Nucleus accumbens (tissue), 56 donors: ENCODE measurements around the gene CALCOCO1.
A peak's percentile ranks its signal among the peaks of the same experiment; 100 is the strongest.
"Not testable (repeated sequence)": the region's sequence is repeated elsewhere in the genome, so short reads cannot be mapped to it uniquely, and the experiment has no call there.

ENCODE experiments used
- DNase-seq, 56 donors: peaks; one replicate each; lab custom pipeline; 2025; lab: John Stamatoyannopoulos, UW

Gene CALCOCO1

DNA sequence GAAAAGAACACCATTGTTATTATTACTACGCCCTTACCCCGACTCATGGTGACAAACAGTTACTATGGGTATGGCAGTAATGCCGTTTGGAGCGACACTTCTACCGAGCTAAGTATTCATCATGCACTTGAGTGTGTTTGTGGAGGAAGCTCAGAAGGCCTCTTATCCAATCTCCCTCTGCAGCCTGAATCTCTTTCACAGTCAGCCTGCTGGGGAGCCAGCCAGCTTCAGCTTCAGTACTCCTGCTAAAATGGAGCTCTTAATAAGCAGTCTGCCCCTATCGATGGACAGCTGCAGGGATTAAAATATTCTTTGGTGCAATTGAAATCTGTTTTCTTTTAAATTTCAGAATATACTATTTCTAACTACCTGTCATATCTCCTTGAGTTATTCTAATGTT, 26.7 kb downstream of the CALCOCO1 start:
- DNase-seq, result peak in 7 of 56 donors; percentile 3 to 43 (median 17)

GRCh38 chr12:53699678-53700025, 27.6 kb downstream of the CALCOCO1 start:
- DNase-seq, result no peak

DNA sequence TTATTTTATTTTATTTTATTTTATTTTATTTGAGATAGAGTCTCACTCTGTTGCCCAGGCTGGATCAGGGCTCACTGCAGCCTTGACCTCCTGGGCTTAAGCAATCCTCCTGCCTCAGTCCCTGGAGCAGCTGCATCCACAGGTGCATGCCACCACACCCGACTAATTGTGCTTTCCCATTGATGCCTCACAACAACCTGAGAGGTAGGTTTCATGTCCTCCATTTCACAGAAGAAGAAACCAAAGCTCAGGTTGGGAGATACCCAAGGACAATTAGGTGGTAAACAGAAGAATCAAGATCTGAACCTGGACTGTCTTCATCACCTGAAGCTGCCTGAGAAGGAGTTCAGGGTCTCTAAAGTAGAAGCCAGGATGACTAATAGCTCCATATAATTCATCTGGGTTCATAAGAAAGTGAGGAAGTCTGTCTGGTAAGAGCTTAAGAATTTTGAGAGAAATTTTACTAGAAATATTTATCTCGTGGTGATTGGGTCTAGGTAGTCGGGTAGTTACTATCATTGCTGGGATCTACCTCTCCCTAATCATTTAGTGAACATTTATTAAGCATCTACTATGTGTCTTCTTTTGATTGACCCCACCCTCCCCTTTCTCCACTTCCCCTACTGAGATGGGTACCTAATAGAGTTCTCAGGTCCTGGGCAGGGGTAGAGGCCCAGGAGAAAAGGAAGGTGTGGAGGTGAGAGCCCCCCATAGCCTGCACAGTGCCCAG, 28.1 kb downstream of the CALCOCO1 start:
- no peak for DNase-seq

- no peak for DNase-seq
Observed at GRCh38 chr12:53696655-53697331, 30.5 kb downstream of the CALCOCO1 start.

DNA sequence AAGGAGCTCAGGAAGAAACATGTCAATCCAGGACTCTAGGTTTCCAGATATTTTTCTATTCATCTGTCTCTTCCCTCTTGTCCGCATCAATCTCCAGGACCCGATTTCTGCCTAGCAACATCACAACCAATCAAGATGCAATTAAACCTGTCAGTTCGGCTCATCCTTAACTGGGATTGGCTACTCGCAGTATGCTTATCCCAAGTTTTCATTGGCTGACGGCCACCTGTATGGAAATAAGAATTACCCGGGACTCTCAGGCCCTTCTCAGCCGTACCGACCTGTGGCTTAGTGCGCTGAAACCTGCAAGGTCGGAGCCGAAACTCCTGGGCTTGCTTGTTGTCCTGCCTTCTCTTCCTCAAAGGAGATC, 31.0 kb downstream of the CALCOCO1 start:
- DNase-seq, result peak in 49 of 56 donors; percentile 19 to 90 (median 66)

GRCh38 chr12:53695152-53696145, 31.8 kb downstream of the CALCOCO1 start:
- DNase-seq, result peak in 14 of 56 donors; percentile 8 to 60 (median 22)

GRCh38 chr12:53694756-53695151, 32.5 kb downstream of the CALCOCO1 start:
- no peak for DNase-seq

DNA sequence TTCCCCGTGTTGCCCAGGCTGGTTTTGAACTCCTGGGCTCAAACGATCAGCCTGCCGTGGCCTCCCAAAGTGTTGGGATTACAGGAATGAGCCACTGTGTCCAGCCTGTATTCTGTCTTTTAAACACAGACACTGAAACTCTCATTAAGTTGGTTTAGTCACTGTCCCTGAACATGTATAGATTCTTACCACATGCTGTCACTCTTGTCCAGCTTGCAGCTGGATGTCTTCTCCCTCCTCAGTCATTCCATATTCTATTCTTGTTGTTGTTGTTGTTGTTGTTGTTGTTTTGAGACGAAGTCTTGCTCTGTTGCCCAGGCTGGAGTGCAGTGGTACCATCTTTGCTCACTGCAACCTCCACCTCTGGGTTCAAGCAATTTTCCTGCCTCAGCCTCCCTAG, 39.1 kb downstream of the CALCOCO1 start:
- no peak for DNase-seq

DNA sequence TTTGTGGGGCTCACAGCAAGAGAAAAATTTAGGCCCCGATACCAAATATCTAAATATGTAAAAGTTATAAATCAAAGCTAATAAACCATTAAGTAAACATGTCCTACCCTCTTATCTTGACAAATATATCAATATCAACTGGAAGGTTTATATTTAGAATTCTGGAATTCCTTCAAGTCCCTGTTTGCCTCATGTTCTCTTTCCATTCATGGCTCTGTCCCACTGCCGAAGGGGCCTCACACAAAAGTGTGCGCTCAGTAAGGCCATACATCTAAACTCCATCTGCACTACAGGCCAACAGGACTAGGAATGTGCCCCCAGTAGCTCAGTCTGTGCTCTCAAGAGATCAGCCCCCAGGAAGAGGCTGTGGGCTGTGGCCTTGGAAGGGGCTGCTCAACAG, 40.8 kb downstream of the CALCOCO1 start:
- no peak for DNase-seq

- DNase-seq, result no peak
Observed at GRCh38 chr12:53684654-53685220, 42.5 kb downstream of the CALCOCO1 start.

DNA sequence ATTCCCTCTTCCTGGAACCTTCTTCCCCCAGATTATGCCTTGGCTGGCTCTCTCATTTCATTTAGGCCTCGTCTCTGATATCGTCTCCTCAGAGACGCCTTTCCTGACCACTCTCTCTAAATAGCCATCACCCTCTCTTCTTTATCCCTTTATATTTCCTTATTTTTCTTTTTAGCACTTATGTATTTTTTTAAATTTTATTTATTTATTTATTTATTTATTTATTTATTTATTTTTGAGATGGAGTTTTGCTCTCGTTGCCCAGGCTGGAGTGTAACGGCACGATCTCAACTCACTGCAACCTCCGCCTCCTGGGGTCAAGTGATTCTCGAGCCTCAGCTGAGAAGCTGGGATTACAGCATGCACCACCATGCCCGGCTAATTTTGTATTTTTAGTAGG, 43.3 kb downstream of the CALCOCO1 start:
- DNase-seq, result no peak

DNA sequence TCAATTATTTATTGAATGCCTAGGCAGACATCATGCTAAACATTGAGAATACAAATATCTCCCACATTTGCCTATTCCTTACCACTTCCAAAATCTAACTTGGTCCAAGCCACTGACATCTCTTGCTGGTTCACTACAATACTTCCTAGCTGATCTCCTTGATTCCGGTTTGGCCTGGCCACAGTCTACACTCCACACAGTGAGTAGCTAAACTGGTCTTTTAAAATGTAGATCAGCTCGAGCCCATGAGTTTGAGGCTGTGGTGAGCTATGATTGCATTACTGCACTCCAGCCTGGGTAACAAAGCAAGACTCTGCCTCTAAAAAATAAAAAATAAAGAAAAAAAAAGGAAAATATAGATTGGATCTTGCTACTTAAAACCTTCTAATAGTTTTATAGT, 43.8 kb downstream of the CALCOCO1 start:
- DNase-seq, result no peak

GRCh38 chr12:53680061-53680460, 47.2 kb downstream of the CALCOCO1 start:
- not testable (repeated sequence) for DNase-seq

DNA sequence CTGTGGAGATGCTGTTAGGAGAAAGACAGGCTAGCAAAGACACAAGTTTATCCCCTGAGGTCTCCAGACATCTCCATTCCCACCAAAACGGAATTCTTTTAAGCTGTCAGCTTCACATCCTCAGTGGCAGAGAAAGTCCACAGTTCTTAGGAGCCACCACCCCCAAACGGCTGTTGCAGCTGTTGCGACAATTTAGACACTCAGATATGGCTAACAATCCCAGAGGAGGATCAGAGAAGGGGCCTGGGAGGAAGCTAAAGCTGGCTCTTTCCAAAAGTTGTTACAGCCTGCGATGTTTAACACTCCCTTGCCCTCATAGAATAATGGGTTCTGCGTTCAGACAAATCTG, 49.5 kb downstream of the CALCOCO1 start:
- DNase-seq, result peak in 23 of 56 donors; percentile 22 to 80 (median 52)

- DNase-seq, result peak in 41 of 56 donors; percentile 16 to 80 (median 59)
Observed at GRCh38 chr12:53677016-53677799, 50.0 kb downstream of the CALCOCO1 start.

GRCh38 chr12:53676656-53677015, 50.6 kb downstream of the CALCOCO1 start:
- DNase-seq, result peak in 44 of 56 donors; percentile 20 to 84 (median 70)

DNA sequence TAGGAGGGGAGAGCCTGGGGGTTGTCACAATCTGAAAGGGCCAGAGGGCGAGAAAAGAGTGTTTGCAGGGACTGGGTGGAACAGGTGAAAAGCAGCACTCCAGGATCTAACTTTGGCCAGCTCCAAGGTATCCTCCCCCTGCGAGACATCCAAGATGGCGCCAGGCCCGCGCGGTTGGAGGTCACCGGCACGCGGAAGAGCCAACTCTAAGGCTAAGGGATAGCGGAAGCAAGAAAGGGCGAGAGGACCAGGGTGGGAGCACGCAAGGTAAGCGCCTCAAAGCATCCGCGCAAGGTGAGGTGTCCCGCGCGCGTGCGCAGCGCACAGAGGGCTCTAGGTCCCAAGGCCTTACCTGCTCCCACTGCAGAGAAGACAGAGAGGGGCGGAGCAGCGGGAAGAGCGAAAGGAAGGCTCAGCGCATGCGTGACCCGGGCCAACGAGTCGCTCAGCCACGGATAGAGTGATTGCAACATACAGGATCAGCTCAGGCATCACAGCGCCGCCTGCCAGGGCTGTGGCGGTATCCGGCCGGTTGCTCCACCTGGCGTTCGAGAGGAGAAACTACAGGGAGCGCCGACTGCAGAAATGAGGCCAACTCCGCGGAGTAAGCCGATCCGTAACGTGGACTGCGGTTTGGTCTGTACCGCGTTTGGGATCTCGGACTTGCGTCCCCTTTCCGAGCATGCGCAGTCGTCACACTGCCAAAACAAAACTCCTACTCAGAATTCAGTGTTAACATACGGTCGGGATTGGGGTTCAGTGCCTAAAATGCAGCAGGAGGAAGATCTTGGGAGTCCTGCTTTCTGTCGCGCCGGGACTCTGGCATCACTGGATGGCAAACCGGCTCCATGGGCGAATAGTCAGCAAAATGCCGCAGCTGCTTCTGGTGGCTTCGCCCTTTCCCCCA, 51.3 kb downstream of the CALCOCO1 start, which contains the start of gene ATP5MC2:
TSS of gene ATP5MC2 (minus strand) at position 383 of the 907 bp plus-strand sequence. CDS start 3,469 bp downstream, outside the sequence.
- DNase-seq, result peak; percentile 84 to 99 (median 98)

DNA sequence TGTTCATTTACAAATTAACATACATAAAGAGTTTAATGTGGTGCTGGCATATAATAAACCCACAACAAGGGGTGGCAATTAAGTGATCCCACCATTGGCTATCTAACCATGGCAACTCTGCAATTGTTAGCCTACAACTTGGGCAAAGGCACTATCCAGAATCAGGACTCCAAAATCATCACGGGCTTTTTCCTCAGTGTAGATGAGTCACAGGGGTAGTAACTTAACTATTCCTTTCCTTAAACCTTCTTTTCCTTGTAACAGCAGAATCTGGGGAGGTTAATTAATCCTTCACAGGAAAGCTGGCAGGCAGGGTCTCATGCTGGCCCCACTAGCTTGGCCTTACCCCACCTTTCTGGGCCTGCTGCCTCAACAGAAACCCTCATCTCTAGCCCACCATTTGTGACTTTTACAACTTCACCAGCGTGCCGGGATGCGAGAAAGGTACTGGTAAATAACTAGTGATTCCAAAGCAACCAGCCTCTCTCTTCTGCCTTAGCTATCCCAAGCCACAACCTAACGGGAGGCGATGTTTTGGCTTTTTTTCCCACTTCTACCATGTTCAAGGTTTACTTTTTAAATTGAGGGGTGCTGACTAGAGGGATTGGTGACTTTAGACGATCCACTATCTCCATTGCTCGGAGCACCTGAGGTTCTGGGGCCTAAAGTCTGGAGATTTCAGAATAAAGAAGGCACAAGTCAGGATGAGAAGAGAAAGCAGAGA, 52.1 kb downstream of the CALCOCO1 start:
- no peak for DNase-seq
